IgD-negative memory B cell (primary cell): ENCODE measurements around the gene PIEZO1. TPM values are rescaled to one million over a fixed set of nuclear protein-coding genes. Genes with fewer than 3 reads are reported as not detected.

Experiments used
- H3K27ac Mint-ChIP-seq, 3 donors: one replicate each; pipeline ENCODE4 v1.8.0; 2020 to 2022; ENCODE audit warnings: mild to moderate bottlenecking in 3 of 3, mixed read lengths in 3 of 3, moderate library complexity in 1 of 3
- H3K27me3 Mint-ChIP-seq: one replicate; pipeline ENCODE4 v1.8.0; 2021; ENCODE audit warnings: mixed read lengths
- H3K36me3 Mint-ChIP-seq: one replicate; pipeline ENCODE4 v1.8.0; 2020; ENCODE audit warnings: mild to moderate bottlenecking, mixed read lengths
- H3K4me1 Mint-ChIP-seq, 3 donors: one replicate each; pipeline ENCODE4 v1.8.0; 2020 to 2022; ENCODE audit warnings: mixed read lengths in 3 of 3, mild to moderate bottlenecking in 1 of 3
- H3K4me3 Mint-ChIP-seq, 4 donors: one replicate each; pipeline ENCODE4 v1.8.0; 2020 to 2022; ENCODE audit warnings: mild to moderate bottlenecking in 4 of 4, mixed read lengths in 4 of 4, moderate library complexity in 3 of 4
- H3K9me3 Mint-ChIP-seq, 3 donors: one replicate each; pipeline ENCODE4 v1.8.0; 2020 to 2021; ENCODE audit warnings: mixed read lengths in 3 of 3, mild to moderate bottlenecking in 1 of 3
- polyA plus RNA-seq: library from polyadenylated mRNA; unstranded; fragments of 300-500 nt; fragmentation: Illumina TruSeq; gene quantifications from one replicate; pipeline ENCODE4 v1.2.3, GENCODE V29; 2021

The PIEZO1 gene
- polyA plus RNA-seq, 1 donor from 2014 or later, result 33.4 TPM

DNA sequence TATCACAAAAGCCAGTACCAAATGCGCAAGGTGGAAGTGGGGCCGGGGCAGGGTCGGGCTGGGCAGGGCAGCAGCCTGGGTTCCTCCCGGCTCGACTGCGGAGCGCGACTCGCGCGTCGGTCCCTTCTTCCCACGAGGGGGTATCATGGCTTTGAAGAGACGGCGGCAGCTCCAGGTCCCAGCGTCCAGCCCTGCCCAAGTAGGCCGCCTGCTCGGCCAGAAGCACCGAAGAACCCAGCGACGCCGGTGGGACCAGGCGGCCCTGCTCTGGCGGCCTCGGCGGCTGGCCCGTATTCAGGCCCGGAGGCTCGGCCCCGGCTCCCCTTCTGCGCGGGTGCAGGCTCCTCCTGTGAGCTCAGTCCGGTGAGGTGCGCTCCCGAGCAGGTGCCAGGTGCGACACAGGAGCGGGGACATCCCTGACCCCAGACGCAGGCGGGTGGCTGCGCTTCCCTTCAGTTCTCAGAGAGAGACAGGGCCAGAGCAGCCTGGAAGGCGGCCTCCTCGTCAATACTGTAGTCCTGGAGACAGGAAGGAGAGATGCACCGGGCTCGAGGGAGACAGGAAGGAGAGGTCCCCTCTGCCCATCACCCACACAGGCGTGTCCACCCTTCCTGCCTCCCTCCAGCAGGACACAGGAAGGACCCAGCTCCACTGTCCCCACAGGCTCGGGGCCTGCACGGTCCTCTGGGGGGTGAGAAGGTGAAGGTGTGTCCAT, 87.7 kb downstream of the PIEZO1 start:
- H3K9me3 Mint-ChIP-seq, result no peaks in the 10 kb centered on the region
- H3K4me3 Mint-ChIP-seq, result peak overlapping the region in 1 of 4 donors; percentile 1
- H3K4me1 Mint-ChIP-seq, result peaks cover 20 to 25% (median 23%) of the 10 kb centered on the region in 3 donors
- H3K36me3 Mint-ChIP-seq, result no peaks in the 10 kb centered on the region
- H3K27ac Mint-ChIP-seq, result peak overlapping the region in 2 of 3 donors; percentile 83 to 96
- no peaks in the 10 kb centered on the region for H3K27me3 Mint-ChIP-seq

DNA sequence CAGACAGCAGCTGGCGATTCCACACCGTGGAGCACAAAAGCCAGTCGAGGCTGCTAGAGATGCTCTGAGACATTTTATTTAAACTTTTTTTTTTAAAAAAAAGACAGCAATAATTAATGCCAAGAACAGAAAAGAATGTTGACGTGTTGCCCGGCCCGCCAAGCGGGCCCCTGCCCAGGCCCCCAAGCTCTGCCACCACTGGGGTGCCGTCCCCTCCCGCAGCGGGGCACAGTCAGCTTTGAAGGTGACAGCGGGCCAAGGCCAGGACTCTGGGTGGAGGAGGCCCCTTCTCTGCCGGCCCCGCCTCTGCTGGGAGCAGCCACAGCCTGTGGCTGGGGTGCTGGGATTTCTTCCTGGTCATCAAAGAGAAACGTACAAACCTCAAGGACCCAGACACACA, 88.6 kb downstream of the PIEZO1 start:
- Mint-ChIP-seq H3K27ac (no peak overlapping the region), H3K4me1 (peaks cover 24 to 28% (median 26%) of the 10 kb centered on the region in 3 donors)

DNA sequence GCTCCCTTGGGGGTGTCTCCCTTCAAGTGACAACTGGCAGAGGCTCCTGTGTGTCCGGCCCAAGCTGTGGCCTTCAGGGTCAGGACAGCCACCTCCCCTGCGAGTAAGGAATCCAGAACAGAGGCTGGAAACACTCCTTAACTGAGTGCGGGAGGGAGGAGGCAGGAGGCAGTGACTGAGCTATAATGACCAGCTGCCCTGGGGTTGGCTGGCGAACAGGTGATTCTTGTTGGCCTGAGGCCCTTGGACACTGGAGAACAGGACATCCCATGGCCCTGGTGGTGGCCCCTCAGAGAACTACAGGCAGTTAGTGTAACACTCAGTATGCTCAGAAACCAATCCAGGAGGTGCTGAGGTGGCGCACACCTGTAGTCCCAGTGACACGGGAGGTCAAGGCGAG, 89.3 kb downstream of the PIEZO1 start:
- Mint-ChIP-seq H3K27ac (no peak overlapping the region), H3K4me3 (no peak overlapping the region), H3K9me3 (no peaks in the 10 kb centered on the region), H3K27me3 (no peaks in the 10 kb centered on the region), H3K4me1 (peaks cover 24 to 28% (median 25%) of the 10 kb centered on the region in 3 donors), H3K36me3 (no peaks in the 10 kb centered on the region)

More for the DNA sequence above, 88.6 kb downstream of the PIEZO1 start:
- Mint-ChIP-seq H3K4me3 (no peak overlapping the region), H3K9me3 (no peaks in the 10 kb centered on the region), H3K27me3 (no peaks in the 10 kb centered on the region), H3K36me3 (no peaks in the 10 kb centered on the region)

DNA sequence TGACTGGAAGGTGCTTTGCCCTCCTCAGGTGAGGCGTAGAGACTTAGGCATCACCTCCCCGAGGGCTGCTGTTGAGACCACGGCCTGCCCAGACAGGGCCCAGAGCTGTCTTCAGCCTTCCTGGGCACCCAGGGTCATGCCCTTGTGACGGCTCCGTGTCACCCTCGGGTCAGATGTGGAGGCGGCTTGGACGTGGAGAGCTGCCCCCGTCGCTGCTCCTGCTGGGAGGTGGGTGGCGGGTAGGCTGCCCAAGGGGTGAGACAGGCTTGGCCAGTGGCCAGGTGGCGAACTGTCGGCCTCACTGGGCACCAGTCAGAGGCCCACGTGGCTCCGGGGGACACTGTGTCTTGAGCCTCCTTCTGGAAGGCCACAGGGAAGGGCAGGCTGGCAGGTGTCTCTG, 89.8 kb downstream of the PIEZO1 start:
- Mint-ChIP-seq H3K4me1 (peaks cover 22 to 26% (median 26%) of the 10 kb centered on the region in 3 donors), H3K36me3 (no peaks in the 10 kb centered on the region), H3K27me3 (no peaks in the 10 kb centered on the region), H3K27ac (peak overlapping the region in 1 of 3 donors; percentile 23), H3K4me3 (no peak overlapping the region), H3K9me3 (no peaks in the 10 kb centered on the region)

DNA sequence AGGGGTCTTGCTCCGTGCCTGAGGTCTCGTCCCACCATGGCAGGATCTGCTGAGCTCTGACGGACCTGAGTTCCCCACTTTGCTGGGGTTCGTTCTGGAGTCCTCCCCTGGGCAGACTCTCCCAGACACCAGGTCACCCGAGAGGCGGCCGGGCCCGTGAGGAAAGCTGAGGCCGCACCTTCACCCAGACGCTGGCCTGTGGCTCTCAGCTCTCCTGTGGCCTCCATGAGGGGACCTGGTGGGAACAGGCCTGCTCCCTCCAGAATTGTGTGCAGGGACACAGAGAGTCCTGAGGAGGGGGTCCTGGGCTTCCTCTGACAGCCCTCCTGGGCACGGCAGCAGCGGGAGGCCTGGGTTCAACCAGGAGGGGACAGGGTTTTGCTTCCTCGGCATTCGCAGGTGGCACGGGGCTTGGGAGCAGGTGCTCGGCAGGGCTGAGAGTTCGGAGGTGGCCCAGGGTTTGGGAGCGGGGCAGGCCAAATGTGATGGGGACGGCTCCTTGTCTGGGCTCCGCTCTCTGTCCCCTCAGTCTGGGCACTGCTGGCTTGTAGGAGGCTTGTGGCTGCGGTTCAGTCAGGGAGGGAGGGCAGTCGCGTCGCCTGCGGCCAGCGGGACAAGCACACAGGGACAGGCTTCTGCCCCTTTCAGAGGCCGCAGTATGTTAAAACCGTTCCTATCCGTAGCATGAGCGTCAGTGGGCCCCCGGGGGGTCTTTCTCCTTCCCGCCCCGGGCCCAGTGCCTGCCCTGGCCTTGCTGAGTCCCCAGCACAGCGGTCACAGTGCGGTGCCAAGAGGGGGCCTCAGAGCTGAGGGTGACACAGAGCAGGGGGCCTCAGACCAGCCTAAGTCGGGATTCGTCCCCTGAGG, 90.6 kb downstream of the PIEZO1 start:
- no peaks in the 10 kb centered on the region for H3K36me3 Mint-ChIP-seq
- H3K27ac Mint-ChIP-seq, result no peak overlapping the region
- peaks cover 16 to 23% (median 18%) of the 10 kb centered on the region in 3 donors for H3K4me1 Mint-ChIP-seq
- no peaks in the 10 kb centered on the region for H3K9me3 Mint-ChIP-seq
- H3K27me3 Mint-ChIP-seq, result no peaks in the 10 kb centered on the region
- H3K4me3 Mint-ChIP-seq, result peak overlapping the region in 1 of 4 donors; percentile 70

DNA sequence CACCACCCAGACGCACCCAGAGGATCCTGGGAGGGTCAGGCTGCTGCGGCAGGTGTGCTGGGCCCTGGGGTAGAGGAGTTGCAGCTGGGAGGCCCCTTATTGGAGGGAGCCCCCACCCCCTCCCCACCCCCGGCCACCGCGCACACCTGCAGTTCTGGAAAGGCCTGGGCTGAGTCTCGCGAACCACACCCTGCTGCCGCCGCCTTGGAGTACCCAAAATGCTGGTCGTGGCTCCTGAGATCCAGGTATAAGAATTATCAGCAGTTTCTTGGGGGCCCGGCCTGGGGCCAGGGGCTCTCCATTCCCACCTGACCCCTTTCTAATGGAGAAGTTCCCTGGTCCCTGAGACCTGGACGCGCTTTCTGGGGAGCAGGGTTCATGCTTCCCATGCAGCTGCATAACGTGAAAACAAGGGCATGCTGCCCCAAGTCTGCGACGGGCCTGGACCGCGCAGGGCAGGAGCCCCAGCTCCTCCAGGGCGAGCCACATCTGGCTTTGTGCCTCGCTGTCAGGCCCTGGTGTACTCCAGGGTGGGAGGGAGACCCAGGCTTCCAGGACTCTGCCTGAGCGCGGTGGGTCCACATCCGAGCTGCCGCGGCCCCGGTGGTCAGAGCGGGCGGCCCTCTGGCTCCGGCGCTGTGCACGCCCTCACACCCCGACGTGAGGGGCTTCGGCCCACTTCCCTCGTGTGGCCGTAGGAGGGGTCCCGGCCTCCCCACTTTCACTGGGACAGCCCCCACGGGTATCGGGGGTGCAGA, 91.4 kb downstream of the PIEZO1 start:
- no peak overlapping the region for H3K27ac Mint-ChIP-seq

DNA sequence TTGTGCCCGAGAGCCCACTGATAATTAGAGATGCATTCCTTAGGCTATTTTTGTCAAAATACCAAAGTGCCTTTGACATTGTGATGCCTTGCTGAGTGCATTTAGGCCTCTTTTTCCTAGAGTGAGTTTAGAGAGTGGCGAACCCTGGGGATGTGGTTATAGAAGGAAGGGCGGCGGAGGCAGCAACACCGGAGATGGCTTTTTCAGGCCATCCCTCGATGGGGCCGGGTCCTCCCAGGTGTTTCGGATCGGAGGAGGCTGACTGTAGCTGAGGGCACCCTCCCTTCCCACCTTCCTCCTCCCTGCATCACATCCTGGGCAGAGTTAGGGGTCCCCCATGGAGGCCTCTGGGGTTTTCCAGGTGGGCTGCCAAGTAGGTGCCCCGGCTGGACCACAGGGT, 92.2 kb downstream of the PIEZO1 start:
- Mint-ChIP-seq H3K27ac (peak overlapping the region in 1 of 3 donors; percentile 48), H3K9me3 (no peaks in the 10 kb centered on the region), H3K36me3 (no peaks in the 10 kb centered on the region), H3K4me1 (peaks cover 10 to 20% (median 13%) of the 10 kb centered on the region in 3 donors), H3K27me3 (no peaks in the 10 kb centered on the region), H3K4me3 (peak overlapping the region in 2 of 4 donors; percentile 9 to 38)

More for the DNA sequence above, 91.4 kb downstream of the PIEZO1 start:
- Mint-ChIP-seq H3K4me3 (no peak overlapping the region), H3K9me3 (no peaks in the 10 kb centered on the region), H3K36me3 (no peaks in the 10 kb centered on the region), H3K4me1 (peaks cover 15 to 23% (median 18%) of the 10 kb centered on the region in 3 donors), H3K27me3 (no peaks in the 10 kb centered on the region)

DNA sequence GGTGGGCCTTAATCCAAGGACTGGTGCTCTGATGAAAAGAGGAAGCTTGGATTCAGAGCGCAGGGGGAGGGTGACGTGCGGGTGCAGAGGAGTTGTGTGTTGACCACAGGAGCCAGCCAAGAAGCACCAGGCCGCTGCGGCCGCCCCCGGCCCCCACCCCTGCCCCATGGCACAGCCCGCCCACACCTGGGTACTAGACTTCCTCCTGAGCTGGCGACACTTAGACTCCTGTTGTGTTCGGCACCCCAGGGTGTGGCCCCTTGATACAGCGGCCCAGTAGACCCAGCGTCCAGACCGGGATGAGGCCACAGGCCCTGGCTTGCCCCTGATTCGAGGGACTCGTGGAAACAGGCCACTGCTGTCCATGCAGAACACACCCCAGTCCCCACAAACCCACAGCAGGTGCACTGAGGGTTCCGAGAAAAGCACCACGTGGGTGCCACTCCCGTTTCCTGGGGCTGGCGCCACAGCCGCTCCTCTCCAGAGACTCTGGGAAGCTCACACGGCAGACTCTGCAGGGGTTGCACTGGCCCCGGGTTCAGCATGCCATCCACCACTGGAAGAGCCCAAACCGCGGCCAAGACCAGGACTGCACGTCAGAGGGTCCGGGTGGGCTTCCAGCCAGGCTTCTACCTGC, 93.0 kb downstream of the PIEZO1 start:
- H3K27ac Mint-ChIP-seq, result peak overlapping the region in 2 of 3 donors; percentile 64 to 73
- H3K4me1 Mint-ChIP-seq, result peaks cover 10 to 19% (median 13%) of the 10 kb centered on the region in 3 donors
- no peaks in the 10 kb centered on the region for H3K9me3 Mint-ChIP-seq
- no peaks in the 10 kb centered on the region for H3K36me3 Mint-ChIP-seq
- peak overlapping the region in 3 of 4 donors; percentile 57 to 84 (median 63) for H3K4me3 Mint-ChIP-seq
- H3K27me3 Mint-ChIP-seq, result no peaks in the 10 kb centered on the region

DNA sequence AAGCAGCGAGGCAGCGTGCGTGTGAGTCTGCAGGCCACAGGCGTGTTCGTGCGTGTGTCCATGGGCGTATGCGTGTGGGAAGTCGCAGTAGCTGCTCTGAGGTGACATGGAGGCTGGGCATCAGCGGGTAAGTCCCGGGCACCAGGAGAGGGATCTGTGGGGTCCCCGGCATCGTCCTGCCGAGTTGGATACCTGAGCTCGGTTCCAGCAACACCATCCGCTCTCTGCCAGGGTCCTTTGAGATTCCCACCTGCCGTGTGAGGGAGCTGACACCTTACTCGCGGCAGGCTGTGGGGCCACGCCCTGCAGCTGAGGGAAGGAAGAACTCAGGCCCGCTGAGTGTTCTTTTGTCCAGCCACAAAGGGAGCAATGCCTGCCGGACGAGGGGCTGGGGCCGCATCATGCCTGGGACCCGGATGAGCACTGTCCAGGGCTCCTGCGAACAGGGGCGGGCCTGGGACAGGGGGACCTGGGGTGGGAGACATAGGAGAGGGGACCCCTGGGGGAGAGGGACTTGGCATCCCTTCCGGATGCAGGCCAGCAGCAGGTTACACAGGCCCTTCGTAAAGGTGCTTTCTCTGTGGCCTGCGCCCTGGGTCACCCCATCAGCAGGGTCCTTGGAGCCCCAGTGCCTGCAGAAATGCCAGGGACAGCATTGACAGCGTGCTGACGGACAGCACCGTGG, 93.7 kb downstream of the PIEZO1 start:
- Mint-ChIP-seq H3K4me3 (peak overlapping the region in 3 of 4 donors; percentile 57 to 89 (median 75)), H3K9me3 (no peaks in the 10 kb centered on the region), H3K27ac (peak overlapping the region in 1 of 3 donors; percentile 73), H3K36me3 (no peaks in the 10 kb centered on the region), H3K4me1 (peaks cover 10 to 19% (median 13%) of the 10 kb centered on the region in 3 donors), H3K27me3 (no peaks in the 10 kb centered on the region)

DNA sequence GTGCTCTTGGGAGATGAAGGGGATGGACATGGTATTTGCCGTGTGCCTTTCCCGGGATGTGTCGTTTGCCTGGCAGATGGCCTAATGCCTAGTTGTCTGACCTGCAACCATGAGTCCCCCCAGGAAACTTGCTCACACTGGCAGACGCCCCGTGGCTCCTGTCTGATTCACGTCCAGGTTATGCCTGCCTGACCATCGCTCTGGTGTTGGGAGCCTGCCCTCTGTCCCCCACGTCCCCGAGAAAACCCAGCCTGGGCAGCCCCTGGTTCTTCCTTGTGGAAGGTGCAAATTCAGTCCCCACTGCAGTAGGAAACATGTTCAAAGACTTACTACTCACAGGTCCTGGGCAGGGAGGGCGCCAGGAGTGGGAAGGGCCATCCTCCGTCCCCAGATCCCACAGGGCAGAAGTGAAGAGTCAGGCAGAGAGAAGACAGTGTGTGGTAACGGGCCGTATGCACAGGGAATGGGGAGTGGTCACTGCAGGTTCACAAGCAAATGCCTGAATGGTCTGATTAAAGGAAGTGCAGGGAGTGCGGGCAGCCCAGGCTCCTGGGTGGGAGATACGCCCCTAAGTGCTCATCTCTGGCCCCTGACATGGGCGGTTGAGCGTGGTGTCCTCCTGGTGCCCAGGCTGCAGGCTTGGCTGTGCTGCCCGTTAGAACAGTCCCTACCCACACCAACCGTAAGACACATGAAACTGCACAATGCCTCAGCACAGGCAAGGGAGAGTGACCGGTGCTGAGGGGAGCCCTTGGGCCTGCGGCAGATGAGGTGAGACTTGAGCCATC, 94.5 kb downstream of the PIEZO1 start:
- Mint-ChIP-seq H3K9me3 (no peaks in the 10 kb centered on the region), H3K36me3 (no peaks in the 10 kb centered on the region), H3K27me3 (no peaks in the 10 kb centered on the region), H3K27ac (no peak overlapping the region), H3K4me1 (peaks cover 10 to 19% (median 13%) of the 10 kb centered on the region in 3 donors), H3K4me3 (peak overlapping the region in 1 of 4 donors; percentile 89)

DNA sequence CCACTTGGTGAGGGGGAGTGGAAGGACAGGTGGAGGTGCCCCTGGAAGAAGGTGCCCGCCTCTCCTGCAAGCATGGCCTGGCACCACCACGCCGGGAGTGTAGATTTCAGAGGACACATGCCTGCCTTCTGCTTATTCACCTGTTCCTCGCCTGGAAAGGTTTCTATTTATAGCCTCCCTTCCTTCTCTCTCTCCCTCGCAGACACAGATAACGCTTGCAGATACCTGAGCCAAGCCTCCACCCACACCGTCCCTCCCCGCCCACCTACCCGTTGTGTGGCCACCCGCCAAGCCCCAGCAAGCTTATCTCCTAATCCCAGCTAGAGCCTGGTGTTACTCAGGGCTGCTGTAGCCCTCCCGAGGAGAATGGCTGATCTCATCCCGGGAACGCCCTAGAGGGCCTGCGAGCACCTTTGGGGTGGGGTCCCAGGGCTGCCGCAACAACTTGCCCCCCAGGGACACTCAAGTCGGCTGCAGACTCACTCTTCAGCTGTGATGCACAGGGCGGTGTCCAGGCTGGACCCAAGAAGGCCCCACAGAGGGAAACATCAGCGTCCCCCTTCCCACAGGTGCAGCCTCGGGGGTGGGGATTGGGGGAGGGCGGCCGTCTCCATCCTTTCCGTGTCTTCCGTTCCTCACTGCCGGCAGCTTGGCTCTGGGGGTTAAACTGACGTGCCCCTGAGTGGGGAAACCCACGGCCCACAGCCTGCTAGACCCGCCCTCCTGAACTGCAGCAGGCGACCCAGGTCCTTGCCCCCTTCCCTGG, 96.8 kb downstream of the PIEZO1 start:
- H3K4me1 Mint-ChIP-seq, result peaks cover 25 to 30% (median 25%) of the 10 kb centered on the region in 3 donors
- no peaks in the 10 kb centered on the region for H3K36me3 Mint-ChIP-seq
- peak overlapping the region in 2 of 4 donors; percentile 12 to 28 for H3K4me3 Mint-ChIP-seq
- peak overlapping the region in 1 of 3 donors; percentile 23 for H3K27ac Mint-ChIP-seq
- no peaks in the 10 kb centered on the region for H3K27me3 Mint-ChIP-seq
- no peaks in the 10 kb centered on the region for H3K9me3 Mint-ChIP-seq

DNA sequence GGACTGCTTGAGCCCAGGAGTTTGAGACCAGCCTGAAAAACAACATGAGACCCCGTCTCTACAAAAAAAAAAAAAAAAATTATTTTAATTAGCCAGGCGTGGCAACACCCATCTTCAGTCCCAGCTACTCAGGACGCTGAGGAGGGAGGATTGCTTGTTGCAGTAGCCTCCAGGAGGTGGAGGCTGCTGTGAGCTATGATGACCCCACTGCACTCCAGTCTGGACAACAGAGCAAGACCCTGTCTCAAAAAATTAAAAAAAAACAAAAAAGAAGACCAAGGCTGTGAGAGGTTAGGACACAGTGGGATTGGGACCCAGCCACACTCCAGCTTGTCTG, 97.4 kb downstream of the PIEZO1 start:
- peaks cover 23 to 27% (median 25%) of the 10 kb centered on the region in 3 donors for H3K4me1 Mint-ChIP-seq
- H3K4me3 Mint-ChIP-seq, result peak overlapping the region in 1 of 4 donors; percentile 90
- no peaks in the 10 kb centered on the region for H3K9me3 Mint-ChIP-seq
- H3K27ac Mint-ChIP-seq, result no peak overlapping the region
- no peaks in the 10 kb centered on the region for H3K36me3 Mint-ChIP-seq
- H3K27me3 Mint-ChIP-seq, result no peaks in the 10 kb centered on the region

DNA sequence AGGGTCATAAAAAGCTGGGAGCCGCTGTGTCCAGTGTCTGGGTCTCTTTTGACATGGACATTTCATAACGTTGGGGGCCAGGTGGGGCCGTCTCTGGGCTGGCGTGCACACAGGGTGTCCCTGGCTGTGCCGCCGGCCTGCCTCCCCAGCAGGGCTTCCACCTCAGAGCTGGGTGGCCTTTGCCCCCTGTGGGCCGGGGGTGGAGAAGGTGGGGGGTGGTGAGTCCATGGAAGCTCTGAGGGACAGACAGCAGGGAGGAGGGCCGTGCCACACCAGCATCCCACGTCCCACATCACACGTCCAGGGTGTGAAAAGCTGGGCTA, 97.8 kb downstream of the PIEZO1 start:
- Mint-ChIP-seq H3K4me1 (peaks cover 26 to 30% (median 28%) of the 10 kb centered on the region in 3 donors), H3K4me3 (peak overlapping the region in 2 of 4 donors; percentile 39 to 90), H3K27ac (no peak overlapping the region), H3K9me3 (no peaks in the 10 kb centered on the region), H3K36me3 (no peaks in the 10 kb centered on the region), H3K27me3 (no peaks in the 10 kb centered on the region)
